ENCODE data around the gene CEP170B. TPM values are rescaled to one million over a fixed set of nuclear protein-coding genes. Genes with fewer than 3 reads are reported as not detected.

Gene CEP170B
- total RNA-seq, 2 experiments from 2014 or later, result 5.2 to 5.3 TPM

DNA sequence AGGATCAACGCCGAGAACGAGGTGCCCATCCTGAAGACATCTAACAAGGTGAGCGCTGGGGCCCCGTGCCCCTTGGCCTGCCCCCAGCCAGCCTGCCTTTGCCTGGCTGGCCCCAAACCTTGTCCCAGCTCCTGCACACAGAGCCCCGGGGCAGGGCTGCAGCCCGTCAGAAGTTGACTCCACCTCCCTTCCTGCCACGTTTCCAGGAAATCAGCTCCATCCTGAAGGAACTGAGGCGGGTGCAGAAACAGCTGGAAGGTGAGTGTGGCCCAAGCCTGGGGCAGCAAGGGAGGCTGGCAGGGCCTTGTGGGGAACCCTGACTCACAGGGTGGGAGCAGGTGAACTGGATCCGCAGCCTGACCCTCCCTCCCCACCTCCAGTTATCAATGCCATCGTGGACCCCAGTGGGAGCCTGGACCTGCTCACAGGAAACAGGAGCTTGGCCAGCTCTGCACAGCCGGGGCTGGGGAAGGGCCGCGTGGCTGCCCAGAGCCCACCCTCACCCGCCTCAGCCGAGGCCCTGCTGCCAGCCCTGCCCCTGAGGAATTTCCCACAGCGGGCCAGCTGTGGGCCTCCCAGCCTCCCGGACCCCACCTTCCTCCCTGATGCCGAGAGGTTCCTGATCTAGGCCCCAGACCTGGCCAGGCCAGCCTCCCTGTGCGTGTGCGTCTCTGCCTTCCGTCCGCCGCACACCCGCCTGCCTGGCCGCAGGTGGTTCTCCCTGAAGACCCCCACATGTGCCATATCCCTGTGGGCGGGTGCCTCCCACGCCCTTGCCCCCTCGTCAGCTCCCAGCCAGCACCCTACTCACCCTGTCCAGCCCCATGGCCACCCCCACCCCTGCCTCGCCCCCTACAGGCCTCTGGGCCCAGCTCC lies 29.5 kb downstream of the CEP170B start:
- no peak overlapping the region for H3K4me3 Mint-ChIP-seq
- no peak overlapping the region for H3K27ac Mint-ChIP-seq
- H3K27me3 Mint-ChIP-seq, result peaks cover 1% of the 10 kb centered on the region
- no peaks in the 10 kb centered on the region for H3K36me3 Mint-ChIP-seq
- no peak for DNase-seq
- POLR2A ChIA-PET, result no interaction called here
- no peaks in the 10 kb centered on the region for H3K9me3 Mint-ChIP-seq
- peaks cover 4% of the 10 kb centered on the region for H3K4me1 Mint-ChIP-seq (ENCODE audit: low read depth)
- intact Hi-C loops (cut with micrococcal nuclease), result loop anchor here (5.0 kb wide), 1 partner anchor 83 kb away; the partner anchor contains the start of gene AHNAK2
- CTCF ChIA-PET, result interaction anchor here (0.6 to 1.2 kb wide), 4 partner anchors 21 to 181 kb away, joined by 3 to 6 read pairs (median 4); no protein-coding TSS in a partner anchor

DNA sequence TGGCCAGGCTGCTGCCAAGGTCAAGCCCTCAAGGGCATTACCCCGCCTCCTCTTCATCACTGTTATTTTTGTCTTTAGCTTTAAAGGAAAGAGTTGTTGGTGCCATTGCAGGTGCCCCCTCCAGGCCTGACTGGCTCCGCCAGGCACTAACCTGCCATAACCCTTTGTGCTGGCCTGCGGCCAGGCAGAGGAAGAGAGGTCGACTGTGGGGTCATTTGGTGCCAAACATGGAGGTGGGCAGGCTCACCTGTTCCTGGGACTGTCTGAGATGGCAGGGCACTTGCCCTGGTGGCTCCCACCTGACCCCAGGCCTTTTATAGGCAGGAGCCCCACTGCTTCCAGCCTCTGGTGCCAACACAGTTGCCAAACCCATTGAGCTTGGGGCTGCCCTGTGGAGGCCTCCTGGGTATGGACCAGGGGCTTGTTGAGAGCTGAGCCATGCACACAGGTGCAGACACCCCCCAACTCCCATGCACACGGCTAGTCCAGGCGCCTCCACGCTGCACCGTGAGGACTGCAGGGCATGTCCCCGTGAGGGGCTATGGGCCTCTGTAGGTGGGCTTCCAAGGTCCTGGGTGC lies 30.2 kb downstream of the CEP170B start:
- no peak for DNase-seq
- Mint-ChIP-seq H3K4me3 (no peak overlapping the region), H3K9me3 (no peaks in the 10 kb centered on the region), H3K27ac (no peak overlapping the region), H3K27me3 (peaks cover 1% of the 10 kb centered on the region), H3K4me1 (ENCODE audit: low read depth) (peaks cover 4% of the 10 kb centered on the region), H3K36me3 (no peaks in the 10 kb centered on the region)
- ChIA-PET POLR2A (no interaction called here), CTCF (interaction anchor here (0.5 to 1.3 kb wide), 3 partner anchors 151 to 537 kb away, joined by 4 to 6 read pairs (median 4); no protein-coding TSS in a partner anchor)
- intact Hi-C loops (cut with micrococcal nuclease), result loop anchor here (5.0 kb wide), 1 partner anchor 82 kb away; the partner anchor contains the start of gene AHNAK2

DNA sequence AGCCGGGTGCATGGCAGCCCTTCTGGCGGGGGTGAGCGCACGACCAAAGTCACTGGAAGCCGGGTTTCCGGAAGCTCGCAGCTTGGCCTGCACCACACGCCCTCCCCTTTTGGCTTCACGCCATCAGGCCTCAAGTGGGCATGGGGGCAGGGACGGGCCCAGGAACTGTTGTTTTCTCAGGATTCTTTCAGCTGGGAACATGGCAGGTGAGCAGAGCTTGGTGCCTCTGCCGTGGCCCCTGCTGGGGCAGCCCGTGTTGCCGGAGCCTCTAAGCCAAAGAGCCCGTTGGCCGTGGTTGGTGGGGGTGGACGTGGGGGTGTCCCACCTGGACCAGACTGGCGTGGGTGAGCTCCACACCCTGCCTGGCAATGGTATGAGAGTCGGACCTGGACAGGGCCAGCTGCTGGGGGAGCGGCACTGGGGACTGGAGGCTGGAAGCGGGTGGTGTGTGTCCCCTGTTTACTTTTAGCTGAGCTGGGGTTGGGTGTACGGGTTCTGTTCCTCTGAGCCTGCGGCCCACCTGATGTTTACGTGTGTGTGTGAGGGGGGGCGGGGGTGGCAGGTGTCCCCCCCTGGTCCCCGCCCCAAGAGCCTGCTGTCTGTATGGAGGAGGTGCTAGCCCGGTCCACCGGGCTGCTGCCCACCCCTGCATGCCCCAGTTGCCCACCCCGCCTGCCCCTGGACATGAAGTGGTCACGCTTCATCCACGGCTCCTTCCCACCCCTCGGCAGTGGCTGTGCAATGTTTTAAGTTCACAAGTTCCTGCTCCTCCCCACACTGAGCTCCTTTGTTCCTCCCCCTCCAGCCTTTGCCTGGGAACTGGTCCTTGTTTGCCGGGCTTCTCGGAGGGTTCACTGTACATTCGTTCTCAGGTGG lies 31.0 kb downstream of the CEP170B start:
- POLR2A ChIA-PET, result no interaction called here
- DNase-seq, result no peak
- H3K9me3 Mint-ChIP-seq, result no peaks in the 10 kb centered on the region
- H3K4me3 Mint-ChIP-seq, result no peak overlapping the region
- H3K27me3 Mint-ChIP-seq, result peaks cover 1% of the 10 kb centered on the region
- peaks cover 5% of the 10 kb centered on the region for H3K4me1 Mint-ChIP-seq (ENCODE audit: low read depth)
- intact Hi-C loops (cut with micrococcal nuclease), result loop anchor here (5.0 kb wide), 1 partner anchor 81 kb away; the partner anchor contains the start of gene AHNAK2
- no peak overlapping the region for H3K27ac Mint-ChIP-seq
- CTCF ChIA-PET, result interaction anchor here (0.5 to 1.5 kb wide), 4 partner anchors 9 to 537 kb away, joined by 3 to 6 read pairs (median 4); partner anchors contain the start of gene CLBA1
- no peaks in the 10 kb centered on the region for H3K36me3 Mint-ChIP-seq

DNA sequence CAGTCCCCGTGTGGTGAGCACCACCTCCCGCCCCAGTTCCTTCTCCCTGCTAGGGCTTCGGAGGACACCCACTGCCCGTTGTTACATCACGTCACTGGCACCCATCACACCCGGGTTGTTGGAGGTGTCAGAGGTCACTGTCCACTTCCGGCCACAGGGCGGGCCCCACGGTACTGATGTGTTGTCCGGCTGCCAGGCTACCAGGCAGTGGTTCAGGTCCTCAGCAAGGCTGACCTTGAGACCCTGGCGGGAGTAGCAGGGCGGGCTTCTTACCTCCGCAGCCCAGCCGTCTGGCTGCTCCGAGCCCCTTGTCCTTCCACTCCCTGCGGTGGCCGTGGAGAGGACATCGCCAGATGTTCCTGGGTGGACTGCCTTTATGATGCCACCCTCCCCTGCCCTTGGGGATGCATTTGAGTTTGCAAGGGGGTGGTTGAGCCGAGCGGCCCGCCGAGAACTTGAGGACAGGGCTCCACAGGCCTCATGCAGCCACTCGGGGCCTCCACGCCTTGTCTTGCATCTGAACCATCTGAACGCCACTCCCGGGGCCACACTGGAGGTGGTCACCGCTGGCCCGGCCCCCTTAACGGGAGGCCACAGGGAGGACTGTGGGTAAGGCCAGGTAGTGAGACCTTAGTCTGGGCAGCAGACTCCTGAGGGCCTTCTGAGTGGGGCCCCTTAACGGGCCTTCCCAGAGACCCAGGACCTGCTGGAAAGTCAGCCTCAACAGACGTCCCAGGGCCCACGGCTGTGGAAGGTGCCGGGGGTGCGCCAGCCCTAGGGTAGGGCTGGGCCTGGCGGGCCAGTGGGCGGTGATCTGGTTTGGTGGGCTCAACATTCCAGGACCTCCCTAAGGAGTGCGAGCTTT lies 32.5 kb downstream of the CEP170B start:
- POLR2A ChIA-PET, result no interaction called here
- Mint-ChIP-seq H3K9me3 (no peaks in the 10 kb centered on the region), H3K27ac (no peak overlapping the region), H3K36me3 (no peaks in the 10 kb centered on the region), H3K4me1 (ENCODE audit: low read depth) (peaks cover 8% of the 10 kb centered on the region), H3K4me3 (no peak overlapping the region), H3K27me3 (peaks cover 1% of the 10 kb centered on the region)
- no peak for DNase-seq
- intact Hi-C loops (cut with micrococcal nuclease), result loop anchor here (5.0 kb wide), 1 partner anchor 80 kb away; the partner anchor contains the start of gene AHNAK2
- CTCF ChIA-PET, result interaction anchor here (0.8 to 1.5 kb wide), 4 partner anchors 11 to 148 kb away, joined by 3 to 5 read pairs (median 4); no protein-coding TSS in a partner anchor

DNA sequence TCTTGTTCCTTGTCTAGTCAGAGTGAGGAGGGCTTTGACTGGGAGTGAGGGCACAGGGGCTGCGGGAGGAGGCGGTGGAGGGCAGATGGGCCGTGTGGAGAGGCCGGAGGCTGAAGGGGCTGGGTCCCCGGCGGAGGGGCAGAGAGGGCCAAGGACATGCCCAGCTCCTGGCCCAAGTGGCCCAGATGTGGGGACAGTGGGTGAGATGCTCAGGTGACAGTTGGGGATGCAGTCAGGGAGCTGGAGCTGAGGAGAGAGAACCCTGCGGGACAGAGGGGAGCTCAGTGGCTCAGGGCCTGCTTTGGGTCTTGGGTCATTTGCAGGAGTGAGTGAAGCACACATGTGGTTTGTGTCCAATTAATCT lies 33.1 kb downstream of the CEP170B start:
- H3K9me3 Mint-ChIP-seq, result no peaks in the 10 kb centered on the region
- intact Hi-C loops (cut with micrococcal nuclease), result loop anchor here (5.0 kb wide), 1 partner anchor 79 kb away; the partner anchor contains the start of gene AHNAK2
- H3K27ac Mint-ChIP-seq, result no peak overlapping the region
- H3K27me3 Mint-ChIP-seq, result peaks cover 2% of the 10 kb centered on the region
- no peaks in the 10 kb centered on the region for H3K36me3 Mint-ChIP-seq
- DNase-seq, result no peak
- H3K4me3 Mint-ChIP-seq, result no peak overlapping the region
- peaks cover 8% of the 10 kb centered on the region for H3K4me1 Mint-ChIP-seq (ENCODE audit: low read depth)
- CTCF ChIA-PET, result interaction anchor here (0.8 to 1.5 kb wide), 3 partner anchors 35 to 147 kb away, joined by 3 to 5 read pairs (median 4); no protein-coding TSS in a partner anchor
- POLR2A ChIA-PET, result no interaction called here

DNA sequence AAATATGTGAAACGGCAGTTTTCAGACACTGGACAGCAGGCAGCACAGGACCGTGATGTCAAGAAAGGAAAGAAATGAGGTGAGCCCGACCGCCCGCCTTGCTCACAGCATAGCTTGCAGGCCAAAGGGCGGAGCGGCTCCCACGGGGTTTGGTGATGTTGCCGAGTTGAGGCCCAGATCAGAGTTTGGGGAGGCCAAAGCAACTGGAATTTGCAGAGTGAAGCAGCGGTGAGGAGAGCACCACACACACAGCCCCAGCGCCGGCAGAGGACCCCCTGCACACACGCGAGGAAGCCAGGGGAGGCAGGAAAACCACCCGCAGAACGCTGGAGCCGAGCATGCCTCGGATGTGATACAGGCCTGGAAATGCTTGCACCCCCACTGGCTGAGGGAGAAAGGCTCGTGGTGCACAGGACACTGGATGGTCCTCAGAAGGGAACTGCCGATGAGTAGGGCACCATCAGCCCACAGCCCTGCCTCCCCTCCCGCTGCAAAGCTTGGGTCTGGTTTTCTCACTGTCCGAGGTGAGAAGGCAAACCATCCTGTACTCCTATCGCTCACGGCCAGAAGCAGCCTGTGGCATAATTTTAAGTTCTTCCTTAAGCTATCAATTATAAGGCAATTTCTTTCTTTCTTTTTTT lies 33.9 kb downstream of the CEP170B start:
- intact Hi-C loops (cut with micrococcal nuclease), result loop anchor here (5.0 kb wide), 1 partner anchor 78 kb away; the partner anchor contains the start of gene AHNAK2
- Mint-ChIP-seq H3K9me3 (no peaks in the 10 kb centered on the region), H3K4me1 (ENCODE audit: low read depth) (peaks cover 8% of the 10 kb centered on the region), H3K36me3 (no peaks in the 10 kb centered on the region), H3K27me3 (peaks cover 7% of the 10 kb centered on the region), H3K4me3 (no peak overlapping the region), H3K27ac (no peak overlapping the region)
- CTCF ChIA-PET, result interaction anchor here (0.8 to 1.5 kb wide), 3 partner anchors 34 to 146 kb away, joined by 3 to 5 read pairs (median 4); no protein-coding TSS in a partner anchor
- DNase-seq, result no peak
- POLR2A ChIA-PET, result no interaction called here

DNA sequence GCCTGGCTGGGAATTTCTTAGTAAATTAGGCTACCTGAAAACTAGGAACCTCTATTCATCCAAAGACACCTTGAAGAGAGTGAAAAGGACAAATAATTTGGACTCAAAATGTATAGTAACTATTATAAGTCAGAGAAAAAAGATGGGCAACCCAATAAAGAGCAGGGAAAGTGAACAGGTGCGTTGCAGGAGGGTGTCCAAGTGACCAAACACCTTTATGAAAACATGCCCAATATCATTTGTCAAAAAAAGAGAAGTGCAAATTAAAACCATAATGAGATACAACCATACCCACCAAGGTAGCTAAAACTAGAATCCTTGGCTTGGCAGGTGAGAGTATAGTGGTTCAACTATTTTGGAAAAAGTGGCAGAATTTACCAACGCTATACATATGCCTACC lies 34.7 kb downstream of the CEP170B start:
- CTCF ChIA-PET, result interaction anchor here (0.8 to 1.0 kb wide), 2 partner anchors 12 to 120 kb away, joined by 3 to 4 read pairs; no protein-coding TSS in a partner anchor
- POLR2A ChIA-PET, result no interaction called here
- DNase-seq, result no peak
- Mint-ChIP-seq H3K36me3 (no peaks in the 10 kb centered on the region), H3K9me3 (no peaks in the 10 kb centered on the region), H3K4me3 (no peak overlapping the region), H3K27ac (no peak overlapping the region), H3K4me1 (ENCODE audit: low read depth) (peaks cover 8% of the 10 kb centered on the region), H3K27me3 (peaks cover 14% of the 10 kb centered on the region)
- intact Hi-C loops (cut with micrococcal nuclease), result loop anchor here (5.0 kb wide), 1 partner anchor 78 kb away; the partner anchor contains the start of gene AHNAK2

DNA sequence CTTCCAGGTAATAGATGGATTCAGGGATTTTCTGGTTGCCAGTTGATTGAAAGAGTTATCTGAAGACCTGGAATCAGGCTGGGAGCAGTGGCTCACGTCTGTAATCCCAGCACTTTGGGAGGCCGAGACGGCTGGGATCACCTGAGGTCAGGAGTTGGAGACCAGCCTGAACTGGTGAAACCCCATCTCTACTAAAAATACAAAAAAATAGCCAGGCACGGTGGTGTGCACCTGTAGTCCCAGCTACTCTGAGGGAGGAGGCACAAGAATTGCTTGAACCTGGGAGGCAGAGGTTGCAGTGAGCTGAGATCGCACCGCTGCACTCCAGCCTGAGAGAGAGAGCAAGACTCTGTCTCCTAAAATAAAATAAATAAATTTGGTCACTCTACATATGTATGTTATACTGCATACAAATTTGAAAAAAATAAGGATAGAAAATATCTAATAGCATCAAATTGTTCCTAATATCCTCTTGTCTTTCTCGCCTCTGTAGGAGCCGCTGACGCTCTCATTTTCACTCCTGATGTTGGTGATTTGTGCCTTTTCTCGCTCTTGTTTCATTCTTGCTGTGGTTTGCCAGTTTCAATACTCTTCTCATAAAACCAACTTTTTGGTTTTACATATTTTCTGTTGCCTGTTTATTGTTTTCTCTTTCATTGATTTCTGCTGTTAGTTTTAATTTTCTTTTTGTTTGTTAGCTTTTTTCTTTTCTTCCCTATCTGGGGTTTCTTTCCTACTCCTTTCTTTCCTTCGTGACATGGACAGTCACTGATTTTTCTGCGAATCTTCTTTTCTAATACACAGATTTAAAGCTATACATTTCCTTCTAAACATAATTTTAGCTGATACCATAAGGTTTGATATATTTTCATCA lies 35.8 kb downstream of the CEP170B start:
- Mint-ChIP-seq H3K4me3 (no peak overlapping the region), H3K36me3 (no peaks in the 10 kb centered on the region), H3K27me3 (peaks cover 16% of the 10 kb centered on the region), H3K9me3 (no peaks in the 10 kb centered on the region), H3K4me1 (ENCODE audit: low read depth) (peaks cover 8% of the 10 kb centered on the region), H3K27ac (no peak overlapping the region)
- no peak for DNase-seq
- ChIA-PET POLR2A (no interaction called here), CTCF (no interaction called here)
- intact Hi-C loops (cut with micrococcal nuclease), result no loop called here

DNA sequence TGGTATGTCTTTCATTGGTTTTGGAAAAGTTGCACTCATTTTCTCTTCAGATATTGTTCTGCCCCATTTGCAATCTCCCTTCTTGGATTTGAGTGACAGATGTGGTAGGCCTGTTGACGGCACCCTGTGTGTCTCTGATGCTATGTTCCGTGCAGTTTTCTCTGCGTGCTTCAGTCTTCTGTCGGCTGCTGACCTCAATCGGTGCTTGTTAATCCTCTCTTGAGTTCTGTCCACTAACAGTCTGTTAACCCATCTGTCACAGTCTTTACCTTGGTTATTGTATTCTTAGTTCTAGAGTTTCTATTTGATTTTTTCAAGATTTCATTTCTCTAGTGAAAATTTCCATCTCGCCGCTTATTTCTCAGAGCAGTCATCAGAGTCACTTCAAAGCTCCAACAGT lies 38.9 kb downstream of the CEP170B start:
- CTCF ChIA-PET, result no interaction called here
- Mint-ChIP-seq H3K9me3 (no peaks in the 10 kb centered on the region), H3K36me3 (no peaks in the 10 kb centered on the region), H3K27me3 (peaks cover 20% of the 10 kb centered on the region), H3K4me1 (ENCODE audit: low read depth) (peaks cover 4% of the 10 kb centered on the region), H3K27ac (no peak overlapping the region), H3K4me3 (no peak overlapping the region)
- no peak for DNase-seq
- intact Hi-C loops (cut with micrococcal nuclease), result no loop called here
- POLR2A ChIA-PET, result no interaction called here
